Stimulated activated CD8-positive, alpha-beta memory T cell treated with anti-CD3 and anti-CD28 coated beads, Interleukin-12 subunit alpha, Interleukin-12 subunit beta, amount 100 ng/mL, for 4 hours (primary cell): Measurements from ENCODE around the gene NANOS2.
"Not testable (repeated sequence)": the region's sequence is repeated elsewhere in the genome, so short reads cannot be mapped to it uniquely, and the experiment has no call there.

ENCODE experiments used
- DNase-seq: peaks from one replicate; pipeline ENCODE4 v3.0.0-alpha.2; 2020; ENCODE audit warnings: low read depth

Gene NANOS2

DNA sequence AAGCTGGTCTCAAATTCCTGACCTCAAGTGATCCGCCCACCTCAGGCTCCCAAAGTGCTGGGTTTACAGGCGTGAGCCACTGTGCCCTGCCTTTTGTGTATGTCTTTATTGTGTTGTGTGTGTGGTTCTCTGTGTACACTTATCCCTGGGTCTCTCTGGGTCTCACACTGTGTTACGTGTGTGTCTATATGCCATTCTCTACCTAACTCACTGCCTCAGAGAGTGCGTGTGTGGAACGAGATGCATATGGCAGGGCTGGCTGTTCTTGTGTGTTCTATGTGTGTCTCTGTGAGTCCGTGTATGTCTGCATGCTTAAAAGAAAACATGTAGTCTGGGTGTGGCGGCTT, 40.0 kb downstream of the NANOS2 start:
- DNase-seq = no peak

DNA sequence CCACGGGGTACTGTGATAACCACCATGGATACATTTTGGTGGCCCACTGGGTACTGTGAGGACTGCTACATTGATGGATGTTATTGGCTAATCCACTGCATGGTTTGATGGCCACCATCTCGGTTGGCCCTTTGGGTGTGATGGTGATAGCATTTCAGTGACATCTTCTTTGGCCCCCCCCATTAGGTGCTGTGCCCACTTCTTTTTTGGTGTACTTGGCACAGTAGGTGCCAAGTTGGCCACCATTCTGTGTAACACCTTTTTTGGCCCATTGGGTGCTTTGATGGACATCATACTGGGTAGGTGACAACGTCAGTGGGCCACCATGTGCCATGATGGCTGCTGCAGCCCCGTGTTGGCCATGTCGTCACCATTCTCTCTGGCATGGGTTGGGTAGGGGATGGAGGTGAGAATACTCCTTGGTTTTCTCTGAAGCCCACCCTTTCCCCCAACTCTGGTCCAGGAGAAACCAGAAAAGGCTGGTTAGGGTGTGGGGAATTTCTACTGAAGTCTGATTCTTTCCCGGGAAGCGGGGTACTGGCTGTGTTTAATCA, 41.3 kb downstream of the NANOS2 start:
- no peak for DNase-seq

DNA sequence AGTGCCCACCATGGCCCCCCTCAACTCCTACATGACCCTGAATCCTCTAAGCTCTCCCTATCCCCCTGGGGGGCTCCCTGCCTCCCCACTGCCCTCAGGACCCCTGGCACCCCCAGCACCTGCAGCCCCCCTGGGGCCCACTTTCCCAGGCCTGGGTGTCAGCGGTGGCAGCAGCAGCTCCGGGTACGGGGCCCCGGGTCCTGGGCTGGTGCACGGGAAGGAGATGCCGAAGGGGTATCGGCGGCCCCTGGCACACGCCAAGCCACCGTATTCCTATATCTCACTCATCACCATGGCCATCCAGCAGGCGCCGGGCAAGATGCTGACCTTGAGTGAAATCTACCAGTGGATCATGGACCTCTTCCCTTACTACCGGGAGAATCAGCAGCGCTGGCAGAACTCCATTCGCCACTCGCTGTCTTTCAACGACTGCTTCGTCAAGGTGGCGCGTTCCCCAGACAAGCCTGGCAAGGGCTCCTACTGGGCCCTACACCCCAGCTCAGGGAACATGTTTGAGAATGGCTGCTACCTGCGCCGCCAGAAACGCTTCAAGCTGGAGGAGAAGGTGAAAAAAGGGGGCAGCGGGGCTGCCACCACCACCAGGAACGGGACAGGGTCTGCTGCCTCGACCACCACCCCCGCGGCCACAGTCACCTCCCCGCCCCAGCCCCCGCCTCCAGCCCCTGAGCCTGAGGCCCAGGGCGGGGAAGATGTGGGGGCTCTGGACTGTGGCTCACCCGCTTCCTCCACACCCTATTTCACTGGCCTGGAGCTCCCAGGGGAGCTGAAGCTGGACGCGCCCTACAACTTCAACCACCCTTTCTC, 42.3 kb downstream of the NANOS2 start:
- no peak for DNase-seq

DNA sequence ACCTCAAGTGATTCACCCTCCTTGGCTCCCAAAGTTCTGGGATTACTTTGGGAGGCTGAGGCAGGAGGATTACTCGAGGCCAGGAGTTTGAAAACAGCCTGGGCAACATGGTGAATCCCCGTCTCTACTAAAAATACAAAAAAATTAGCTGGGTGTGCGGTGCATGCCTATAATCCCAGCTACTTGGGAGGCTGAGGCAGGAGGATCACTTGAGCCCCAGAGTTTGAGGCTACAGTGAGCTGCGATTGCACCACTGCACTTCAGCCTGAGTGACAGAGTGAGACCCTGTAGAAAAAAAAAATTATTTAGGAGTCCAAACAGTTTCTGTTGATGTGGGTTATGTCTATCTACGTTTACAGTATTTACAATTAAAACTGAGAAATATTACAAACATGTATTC, 43.8 kb downstream of the NANOS2 start:
- no peak for DNase-seq

DNA sequence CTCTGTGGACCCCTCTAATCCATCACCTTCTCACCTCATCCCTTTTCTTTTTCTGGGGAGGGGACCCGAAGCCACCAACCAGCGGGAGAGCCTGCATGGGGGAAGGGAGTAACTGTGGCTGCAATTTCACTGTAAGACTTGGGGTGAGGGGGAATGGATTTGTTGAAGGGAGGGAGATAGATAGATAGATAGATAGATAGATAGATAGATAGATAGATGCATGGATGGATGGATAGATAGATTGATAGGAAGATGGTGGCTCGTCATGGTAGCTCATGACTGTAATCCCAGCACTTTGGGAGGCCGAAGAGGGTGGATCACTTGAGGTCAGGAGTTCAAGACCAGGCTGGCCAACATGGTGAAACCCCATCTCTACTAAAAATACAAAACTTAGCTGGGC, 47.3 kb downstream of the NANOS2 start:
- DNase-seq = not testable (repeated sequence)

DNA sequence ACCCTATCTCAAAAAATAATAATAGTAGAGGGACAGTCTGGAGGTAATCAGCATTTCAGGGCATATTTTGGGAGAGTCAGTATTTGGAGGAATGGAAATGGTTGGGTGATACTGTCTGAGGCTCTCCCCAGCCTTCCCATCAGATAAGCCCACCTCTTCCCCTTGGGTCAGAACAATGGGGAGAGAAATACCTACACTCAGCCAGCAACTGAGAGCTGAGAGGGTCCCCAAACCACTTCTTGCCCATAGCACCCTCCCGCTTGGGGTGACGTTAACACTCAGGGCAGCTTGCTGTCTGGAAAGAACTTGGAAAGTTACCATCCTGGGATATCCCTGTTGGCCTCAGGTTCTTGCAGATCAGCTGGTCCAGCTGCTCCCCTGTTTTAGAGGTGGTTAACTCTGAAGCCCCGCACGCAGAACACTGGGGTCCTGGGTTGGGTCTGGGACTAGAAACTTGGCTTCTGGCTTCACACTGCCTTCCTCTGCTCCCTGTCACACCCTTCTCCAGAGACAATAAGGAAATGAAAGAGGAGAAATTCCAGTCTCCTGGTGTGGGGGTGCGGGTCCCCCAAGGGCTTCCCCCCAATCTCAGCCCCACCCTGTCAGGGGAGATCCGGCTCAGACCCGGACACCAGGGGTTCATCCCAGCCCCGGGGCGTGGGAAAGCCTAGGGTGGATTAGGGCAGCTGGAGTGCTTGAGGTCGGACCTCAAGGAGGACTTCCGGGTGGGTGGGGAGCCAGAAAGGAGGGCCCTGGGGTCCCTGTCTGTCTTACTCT, 48.0 kb downstream of the NANOS2 start:
- no peak for DNase-seq

DNA sequence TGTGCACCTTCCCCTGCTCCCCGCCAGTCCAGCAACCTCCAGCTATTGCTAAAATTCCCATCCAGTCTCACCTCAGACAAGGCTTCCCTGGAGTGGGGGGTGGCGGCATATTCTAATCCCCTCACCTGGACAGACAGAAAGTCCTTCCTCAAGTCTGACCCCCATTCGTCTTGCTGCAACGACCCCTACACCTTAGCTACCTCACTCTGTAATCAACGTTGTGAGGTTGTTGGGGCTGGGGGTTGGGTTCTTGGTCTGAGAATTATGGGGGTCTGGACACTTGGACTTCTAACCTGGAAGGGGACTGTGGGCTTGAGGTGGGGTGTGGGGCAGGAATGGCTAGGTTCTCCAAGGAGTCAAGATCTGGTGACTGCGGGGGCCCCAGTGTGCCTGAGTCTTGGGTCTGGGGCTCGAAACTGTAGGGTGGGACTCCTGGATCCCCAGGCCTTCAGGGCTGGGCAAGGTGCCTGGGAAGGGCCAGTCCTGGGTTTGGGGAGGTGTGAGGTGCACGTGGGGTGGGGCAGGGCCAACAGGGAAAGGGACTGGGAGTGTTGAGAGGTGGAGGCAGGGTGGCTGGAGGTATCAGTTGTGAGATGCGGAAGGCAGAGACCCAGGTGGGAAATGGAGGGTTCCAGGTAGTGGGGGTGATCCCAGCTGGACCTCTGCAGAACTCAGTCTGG, 49.2 kb downstream of the NANOS2 start:
- no peak for DNase-seq

DNA sequence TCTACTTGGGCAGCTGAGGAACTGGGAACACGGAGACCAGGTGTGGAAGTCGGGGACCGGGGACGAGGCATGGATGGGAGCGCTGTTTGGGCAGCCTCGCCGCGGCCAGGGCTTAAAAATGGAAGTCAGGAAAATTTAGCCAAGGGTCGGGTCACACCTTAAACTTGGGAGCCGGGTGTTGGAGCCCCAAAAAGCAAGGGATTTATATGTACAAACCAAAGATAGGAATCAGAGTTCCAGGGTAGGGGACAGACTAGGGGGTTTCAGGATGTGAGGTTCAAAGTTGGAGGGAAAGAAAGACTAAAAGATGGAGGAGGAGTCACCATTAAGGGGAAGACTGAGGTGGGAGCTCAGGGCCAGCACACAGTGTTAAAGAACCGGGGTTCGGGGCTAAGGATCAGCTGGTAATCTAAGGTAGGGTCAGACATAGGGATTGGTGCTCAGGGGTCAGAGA, 49.9 kb downstream of the NANOS2 start:
- DNase-seq = no peak

DNA sequence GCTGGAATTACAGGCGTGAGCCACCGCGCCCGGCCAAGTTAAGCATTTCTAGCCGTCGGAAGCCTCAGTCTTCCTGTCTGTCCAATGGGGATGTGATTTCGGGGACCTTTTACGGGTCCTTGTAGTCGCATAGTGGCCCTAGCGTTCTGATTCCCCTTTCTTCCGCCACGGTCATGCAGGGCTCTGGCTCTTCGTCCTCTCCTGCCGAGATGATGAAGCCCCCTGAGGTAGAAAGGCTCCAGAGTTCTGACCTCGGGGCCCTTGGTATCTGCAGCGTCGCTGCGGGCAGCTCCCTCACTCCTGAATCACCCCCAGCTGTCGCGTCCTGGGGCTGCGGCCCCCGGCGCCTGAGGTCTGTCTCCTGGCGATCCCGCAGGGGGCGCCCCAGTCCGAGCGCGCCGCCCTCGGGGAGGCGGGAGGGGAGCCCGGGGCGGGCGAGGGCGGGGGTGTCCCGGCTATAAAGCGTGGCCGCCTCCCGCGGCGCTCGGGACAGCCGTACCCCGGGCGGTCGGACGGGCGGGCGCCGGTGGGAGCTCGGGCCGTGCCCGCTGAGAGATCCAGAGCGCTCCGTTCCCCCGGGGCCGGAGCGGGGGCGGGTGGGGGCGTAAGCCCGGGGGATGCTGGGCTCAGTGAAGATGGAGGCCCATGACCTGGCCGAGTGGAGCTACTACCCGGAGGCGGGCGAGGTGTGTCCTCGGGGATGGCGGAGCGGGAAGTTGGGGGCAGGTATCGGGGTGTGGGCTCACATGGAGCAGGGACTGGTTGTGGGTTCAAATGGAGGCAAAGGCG, 50.5 kb downstream of the NANOS2 start, which contains the start of gene FOXA3:
TSS of gene FOXA3 (plus strand) at position 487 of the 789 bp plus-strand sequence. CDS start at position 618, 131 bp downstream.
- DNase-seq = peak; percentile 43

DNA sequence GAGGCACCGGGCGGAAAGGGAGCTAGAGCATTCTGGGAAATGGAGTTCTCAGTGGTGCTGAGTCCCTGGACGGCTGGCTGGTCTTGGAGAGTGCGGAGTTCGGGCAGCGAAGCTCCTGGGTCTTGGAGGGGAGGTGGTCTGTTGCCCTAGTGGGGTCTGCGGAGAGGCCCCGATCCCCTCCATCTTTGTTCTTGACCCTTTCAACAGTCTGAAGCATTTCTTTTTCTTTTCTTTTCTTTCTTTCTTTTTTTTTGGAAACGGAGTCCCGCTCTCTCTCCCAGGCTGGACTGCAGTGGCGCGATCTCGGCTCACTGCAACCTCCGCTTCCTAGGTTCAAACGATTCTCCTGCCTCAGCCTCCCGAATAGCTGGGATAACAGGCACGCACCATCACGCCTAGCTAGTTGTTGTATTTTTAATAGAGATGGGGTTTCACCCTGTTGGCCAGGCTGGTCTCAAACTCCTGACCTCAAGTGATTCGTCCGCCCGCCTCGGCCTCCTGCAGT, 51.2 kb downstream of the NANOS2 start:
- DNase-seq = no peak
